HEK293T (cell line): Measurements from ENCODE around the gene LONP2.

Source experiments
- BHLHE40 ChIP-seq: fragments of 450-650 bp; IDR thresholded peaks from 2 replicates; pipeline ENCODE4 v1.6.1; 2016; ENCODE audit warnings: mild to moderate bottlenecking, moderate library complexity, borderline replicate concordance
- FOXK2 ChIP-seq: fragments of 450-650 bp; IDR thresholded peaks from 2 replicates; pipeline ENCODE4 v1.6.1; 2016; ENCODE audit warnings: mild to moderate bottlenecking
- FOXM1 ChIP-seq: fragments of 450-650 bp; IDR thresholded peaks from 2 replicates; pipeline ENCODE4 v1.6.1; 2017; ENCODE audit warnings: mild to moderate bottlenecking, borderline replicate concordance
- LEF1 ChIP-seq: fragments of 450-650 bp; IDR thresholded peaks from 2 replicates; pipeline ENCODE4 v1.6.1; 2017; ENCODE audit warnings: mild to moderate bottlenecking, borderline replicate concordance
- NFRKB ChIP-seq: fragments of 450-650 bp; IDR thresholded peaks from 2 replicates; pipeline ENCODE4 v1.6.1; 2016; ENCODE audit warnings: mild to moderate bottlenecking, moderate library complexity

- TF ChIP-seq FOXM1 (no peak), LEF1 (no peak), BHLHE40 (no peak), FOXK2 (no peak), NFRKB (no peak)
Measured at GRCh38 chr16:48326915-48327314, 82.8 kb downstream of the LONP2 start.
